Measurements from ENCODE around the gene PEX12. TPM values are rescaled to one million over a fixed set of nuclear protein-coding genes. Genes with fewer than 3 reads are reported as not detected.

PEX12 gene
- total RNA-seq, 4 donors from 2014 or later: 4.0 to 6.5 (median 5.9) TPM

- TF ChIP-seq, protein P1, sequence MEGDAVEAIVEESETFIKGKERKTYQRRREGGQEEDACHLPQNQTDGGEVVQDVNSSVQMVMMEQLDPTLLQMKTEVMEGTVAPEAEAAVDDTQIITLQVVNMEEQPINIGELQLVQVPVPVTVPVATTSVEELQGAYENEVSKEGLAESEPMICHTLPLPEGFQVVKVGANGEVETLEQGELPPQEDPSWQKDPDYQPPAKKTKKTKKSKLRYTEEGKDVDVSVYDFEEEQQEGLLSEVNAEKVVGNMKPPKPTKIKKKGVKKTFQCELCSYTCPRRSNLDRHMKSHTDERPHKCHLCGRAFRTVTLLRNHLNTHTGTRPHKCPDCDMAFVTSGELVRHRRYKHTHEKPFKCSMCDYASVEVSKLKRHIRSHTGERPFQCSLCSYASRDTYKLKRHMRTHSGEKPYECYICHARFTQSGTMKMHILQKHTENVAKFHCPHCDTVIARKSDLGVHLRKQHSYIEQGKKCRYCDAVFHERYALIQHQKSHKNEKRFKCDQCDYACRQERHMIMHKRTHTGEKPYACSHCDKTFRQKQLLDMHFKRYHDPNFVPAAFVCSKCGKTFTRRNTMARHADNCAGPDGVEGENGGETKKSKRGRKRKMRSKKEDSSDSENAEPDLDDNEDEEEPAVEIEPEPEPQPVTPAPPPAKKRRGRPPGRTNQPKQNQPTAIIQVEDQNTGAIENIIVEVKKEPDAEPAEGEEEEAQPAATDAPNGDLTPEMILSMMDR (IDR thresholded peaks at IDR 0.05; ENCODE audit: low read depth): no peak
Observed at GRCh38 chr17:35596072-35596471, 17.7 kb upstream of the PEX12 start.

DNA sequence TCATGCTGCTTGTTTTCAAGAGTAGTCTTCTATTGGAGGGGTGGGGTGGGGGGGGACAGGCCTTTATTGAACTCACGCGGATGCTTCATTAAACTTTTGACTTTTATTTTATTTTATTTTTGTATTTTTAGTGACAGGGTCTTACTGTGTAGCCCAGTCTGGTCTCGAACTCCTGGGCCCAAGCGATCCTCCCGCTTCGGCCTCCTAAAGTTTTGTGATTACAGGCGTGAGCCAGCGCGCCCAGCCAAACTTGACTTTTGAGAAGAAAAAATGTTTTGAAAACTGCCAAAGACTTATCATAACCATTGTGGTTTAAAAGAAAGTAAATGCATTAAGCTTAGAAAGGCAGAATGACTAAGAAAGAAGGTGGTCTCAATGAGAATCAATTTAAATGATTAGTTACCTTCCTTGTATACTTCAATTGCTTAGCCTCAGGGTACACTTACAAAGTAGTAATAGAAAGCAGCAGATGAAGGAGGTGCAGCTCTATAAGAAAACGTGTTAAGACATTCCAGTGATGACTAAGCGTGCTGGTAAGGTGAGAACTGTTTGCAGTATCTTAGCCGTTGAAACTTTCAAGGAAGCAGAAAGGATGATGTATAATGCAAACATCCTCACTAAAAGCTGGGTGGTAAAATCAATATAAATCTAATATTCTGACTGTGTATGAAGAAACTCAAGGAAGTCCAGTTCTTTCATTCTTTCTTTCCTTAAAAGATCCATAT lies 10.0 kb upstream of the PEX12 start:
- TF ChIP-seq, protein P1 (IDR thresholded peaks at IDR 0.05; ENCODE audit: low read depth): no peak

- TF ChIP-seq, protein P1 (IDR thresholded peaks at IDR 0.05; ENCODE audit: low read depth): no peak
Observed at GRCh38 chr17:35587074-35587961, 8.9 kb upstream of the PEX12 start, which contains the start of gene AP2B1. Gene AP2B1, plus strand, starts transcription at chr17:35587322. Its CDS starts 6,709 bp downstream, at chr17:35594031.

DNA sequence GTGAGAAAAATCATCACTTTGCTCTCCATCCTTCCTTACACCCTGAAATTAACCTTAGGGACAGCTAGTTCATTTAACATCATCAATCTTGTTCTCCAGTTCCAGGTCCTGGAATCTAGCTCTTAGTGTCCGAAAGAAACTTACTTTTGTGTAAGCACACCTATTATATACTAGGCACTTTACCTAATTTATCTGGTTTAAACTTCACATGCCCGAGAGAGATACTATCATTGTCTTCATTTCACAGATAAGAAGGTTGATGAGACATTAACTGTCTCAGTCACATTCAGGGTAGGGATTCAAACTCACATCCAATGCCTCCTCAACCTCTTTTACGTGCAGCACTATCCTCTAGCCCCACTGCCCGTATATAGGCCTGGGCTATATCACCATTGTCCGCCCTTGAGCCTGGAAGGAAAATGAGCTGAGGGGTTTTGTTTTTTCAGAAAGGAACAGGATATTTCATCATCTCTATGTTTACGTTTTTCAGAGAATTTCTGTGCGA lies 8.2 kb upstream of the PEX12 start:
- TF ChIP-seq, protein P1 (IDR thresholded peaks at IDR 0.05; ENCODE audit: low read depth): no peak

DNA sequence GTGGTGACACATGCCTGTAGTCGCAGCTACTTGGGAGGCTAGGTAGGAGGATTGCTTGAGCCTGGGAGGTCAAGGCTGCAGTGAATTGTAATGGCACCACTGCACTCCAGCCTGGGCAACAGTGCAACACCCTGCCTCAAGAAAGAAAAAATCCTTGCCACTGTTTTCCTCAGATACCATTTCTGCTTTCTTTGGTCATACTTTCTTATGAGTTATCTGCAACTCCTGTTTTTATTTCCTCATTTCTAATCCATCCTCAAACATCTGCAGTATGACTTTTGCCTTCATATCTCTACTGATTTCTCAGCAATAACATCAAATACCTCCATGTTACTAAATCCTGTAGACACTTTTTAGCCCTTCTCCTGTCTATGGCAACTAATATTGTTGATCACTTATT lies 5.7 kb upstream of the PEX12 start:
- TF ChIP-seq, protein P1 (IDR thresholded peaks at IDR 0.05; ENCODE audit: low read depth): no peak

DNA sequence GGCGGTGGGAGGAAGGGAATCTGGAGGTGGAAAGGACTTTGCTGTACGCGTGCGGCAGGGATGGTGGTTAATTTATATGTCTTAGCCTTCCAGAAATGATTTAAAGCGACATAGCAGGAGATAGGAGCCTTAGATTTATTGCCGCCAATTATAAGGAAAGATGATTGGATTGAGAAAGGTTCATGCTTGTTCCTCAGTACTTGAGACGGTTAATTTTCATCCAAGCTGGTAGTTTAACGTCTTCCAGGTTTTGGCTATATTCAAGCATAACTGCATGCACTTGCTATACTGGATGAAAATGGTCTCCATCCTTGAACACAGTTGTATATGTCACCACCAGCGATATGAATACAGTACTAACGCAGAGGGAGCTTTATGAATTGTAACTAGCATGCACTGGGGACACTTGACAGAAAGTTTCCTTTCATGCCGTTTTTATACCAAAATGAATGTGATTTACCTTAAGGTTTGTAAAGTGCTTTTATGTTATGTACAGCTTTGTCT lies 610 bp upstream of the PEX12 start:
- TF ChIP-seq, protein P1 (IDR thresholded peaks at IDR 0.05; ENCODE audit: low read depth): no peak

GRCh38 chr17:35577830-35578196 lies 558 bp downstream of the PEX12 start:
- TF ChIP-seq, protein P1 (IDR thresholded peaks at IDR 0.05; ENCODE audit: low read depth): no peak

All from subcutaneous adipose tissue (tissue), 4 donors.